Activated naive CD4-positive, alpha-beta T cell treated with anti-CD3 and anti-CD28 coated beads, Interleukin-2, amount 50 U/mL, for 24 hours (primary cell): Measurements from ENCODE around the gene SGSM1.
A peak's percentile ranks its signal among the peaks of the same experiment; 100 is the strongest.

Experiments used
- H3K27ac Mint-ChIP-seq: one replicate; pipeline ENCODE4 v1.8.0; 2021; ENCODE audit warnings: mild to moderate bottlenecking, mixed read lengths
- H3K27me3 Mint-ChIP-seq: one replicate; pipeline ENCODE4 v1.8.0; 2021; ENCODE audit warnings: mixed read lengths
- H3K36me3 Mint-ChIP-seq: one replicate; pipeline ENCODE4 v1.8.0; 2021; ENCODE audit warnings: mixed read lengths
- H3K4me1 Mint-ChIP-seq: one replicate; pipeline ENCODE4 v1.8.0; 2021; ENCODE audit warnings: mixed read lengths
- H3K4me3 Mint-ChIP-seq: one replicate; pipeline ENCODE4 v1.8.0; 2021; ENCODE audit warnings: mild to moderate bottlenecking, mixed read lengths
- H3K9me3 Mint-ChIP-seq: one replicate; pipeline ENCODE4 v1.8.0; 2021; ENCODE audit warnings: mixed read lengths

The SGSM1 gene

GRCh38 chr22:24791362-24791761 lies 14.6 kb upstream of the SGSM1 start:
- Mint-ChIP-seq H3K4me1 (no peaks in the 10 kb centered on the region), H3K4me3 (no peak overlapping the region), H3K9me3 (no peaks in the 10 kb centered on the region), H3K27ac (no peak overlapping the region), H3K27me3 (peaks cover 3% of the 10 kb centered on the region), H3K36me3 (no peaks in the 10 kb centered on the region)

GRCh38 chr22:24796056-24796455 lies 10.0 kb upstream of the SGSM1 start:
- Mint-ChIP-seq H3K4me1 (no peaks in the 10 kb centered on the region), H3K4me3 (no peak overlapping the region), H3K9me3 (no peaks in the 10 kb centered on the region), H3K36me3 (no peaks in the 10 kb centered on the region), H3K27me3 (no peaks in the 10 kb centered on the region), H3K27ac (no peak overlapping the region)

- Mint-ChIP-seq H3K4me1 (peaks cover 5% of the 10 kb centered on the region), H3K4me3 (no peak overlapping the region), H3K27ac (no peak overlapping the region), H3K27me3 (no peaks in the 10 kb centered on the region), H3K9me3 (no peaks in the 10 kb centered on the region), H3K36me3 (no peaks in the 10 kb centered on the region)
Observed at GRCh38 chr22:24796860-24797259, 9.2 kb upstream of the SGSM1 start.

DNA sequence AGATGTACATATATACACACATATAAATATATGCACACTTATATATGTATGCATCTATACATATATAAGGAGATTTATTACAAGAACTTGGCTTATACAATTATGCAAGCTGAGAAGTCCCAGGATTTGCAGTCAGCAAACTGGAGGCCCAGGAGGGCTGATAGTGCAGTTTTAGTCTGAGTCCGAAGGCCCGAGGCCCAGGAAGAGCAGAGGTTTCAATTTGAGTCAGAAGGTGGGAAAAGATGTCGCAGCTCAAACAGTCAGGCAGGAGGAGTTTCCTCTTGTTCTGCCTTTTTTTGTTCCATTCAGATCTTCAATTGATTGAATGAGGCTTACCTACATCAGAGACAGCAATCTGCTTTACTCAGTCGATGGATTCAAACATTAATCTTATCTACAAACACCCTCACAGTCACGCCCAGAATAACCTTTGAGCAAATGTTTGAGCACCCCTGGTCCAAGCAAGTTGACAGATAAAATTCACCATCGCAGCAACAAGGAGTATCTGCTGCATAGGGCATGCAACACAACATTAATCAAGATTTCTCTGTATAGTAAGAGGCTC lies 4.0 kb upstream of the SGSM1 start:
- Mint-ChIP-seq H3K27me3 (no peaks in the 10 kb centered on the region), H3K27ac (no peak overlapping the region), H3K4me1 (peaks cover 14% of the 10 kb centered on the region), H3K9me3 (no peaks in the 10 kb centered on the region), H3K4me3 (no peak overlapping the region), H3K36me3 (no peaks in the 10 kb centered on the region)

DNA sequence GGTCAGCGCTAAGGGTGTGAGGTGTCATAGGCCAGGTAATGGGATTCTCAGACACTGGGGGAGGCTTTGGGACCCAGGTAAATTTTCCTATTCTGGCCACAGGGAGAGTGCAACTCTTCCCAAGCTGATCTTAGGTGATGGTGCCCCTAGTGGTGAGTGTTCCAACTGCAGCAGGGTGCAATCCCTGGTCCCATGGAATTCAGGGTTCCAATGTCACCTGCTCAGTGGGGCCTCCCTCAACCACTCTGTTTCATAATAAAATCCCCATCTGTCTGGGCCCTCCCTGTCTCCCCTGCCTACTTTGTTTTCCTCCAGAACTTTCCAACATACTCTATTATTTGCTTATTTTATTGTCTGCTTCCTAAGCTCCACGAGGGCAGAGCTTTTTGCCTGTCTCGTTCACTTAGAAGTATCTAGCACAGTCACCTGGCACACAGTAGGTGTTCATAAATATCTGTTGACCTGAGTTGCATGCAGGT lies 2.9 kb upstream of the SGSM1 start:
- Mint-ChIP-seq H3K27me3 (no peaks in the 10 kb centered on the region), H3K36me3 (no peaks in the 10 kb centered on the region), H3K27ac (peak overlapping the region; percentile 19), H3K4me1 (peaks cover 19% of the 10 kb centered on the region), H3K4me3 (no peak overlapping the region), H3K9me3 (no peaks in the 10 kb centered on the region)

- Mint-ChIP-seq H3K4me3 (peak overlapping the region; percentile 47), H3K9me3 (no peaks in the 10 kb centered on the region), H3K27ac (no peak overlapping the region), H3K36me3 (no peaks in the 10 kb centered on the region), H3K4me1 (peaks cover 16% of the 10 kb centered on the region), H3K27me3 (no peaks in the 10 kb centered on the region)
Observed at GRCh38 chr22:24806663-24807001, 621 bp downstream of the SGSM1 start.

DNA sequence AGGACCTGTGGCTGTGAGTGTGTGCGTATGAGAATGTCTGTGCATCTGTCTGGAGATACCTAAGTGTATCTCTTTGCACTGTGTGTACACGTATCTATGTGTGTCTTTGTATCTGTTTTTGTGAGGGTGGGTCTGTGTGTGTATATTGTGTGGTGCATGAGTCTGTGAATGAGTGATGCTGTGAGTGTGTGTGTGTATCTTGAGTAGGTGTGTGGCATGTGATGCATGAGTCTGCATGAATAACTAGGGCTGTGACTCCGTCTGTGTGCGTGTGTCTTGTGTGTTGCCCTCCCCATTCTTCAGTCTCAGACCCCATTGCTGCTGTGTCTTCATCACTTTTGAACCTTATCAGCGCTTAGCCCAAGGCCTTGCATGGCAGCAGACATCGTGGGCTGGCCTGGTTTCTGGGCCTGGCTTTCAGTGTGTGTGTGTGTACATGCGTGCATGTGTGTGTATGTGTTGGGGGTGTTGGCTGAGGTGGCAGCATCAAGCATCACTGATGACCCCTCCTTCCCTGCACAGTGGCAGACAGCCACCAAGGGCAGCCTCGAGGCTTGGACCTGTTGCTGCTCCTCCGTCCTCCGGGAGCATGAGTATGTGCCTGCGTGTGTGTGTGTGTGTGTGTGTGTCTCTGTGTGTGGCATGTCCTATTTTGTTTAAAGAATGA lies 1.4 kb downstream of the SGSM1 start:
- H3K27me3 Mint-ChIP-seq: no peaks in the 10 kb centered on the region
- peak overlapping the region; percentile 37 for H3K4me3 Mint-ChIP-seq
- H3K27ac Mint-ChIP-seq: peak overlapping the region; percentile 51
- no peaks in the 10 kb centered on the region for H3K9me3 Mint-ChIP-seq
- peaks cover 10% of the 10 kb centered on the region for H3K4me1 Mint-ChIP-seq
- no peaks in the 10 kb centered on the region for H3K36me3 Mint-ChIP-seq

DNA sequence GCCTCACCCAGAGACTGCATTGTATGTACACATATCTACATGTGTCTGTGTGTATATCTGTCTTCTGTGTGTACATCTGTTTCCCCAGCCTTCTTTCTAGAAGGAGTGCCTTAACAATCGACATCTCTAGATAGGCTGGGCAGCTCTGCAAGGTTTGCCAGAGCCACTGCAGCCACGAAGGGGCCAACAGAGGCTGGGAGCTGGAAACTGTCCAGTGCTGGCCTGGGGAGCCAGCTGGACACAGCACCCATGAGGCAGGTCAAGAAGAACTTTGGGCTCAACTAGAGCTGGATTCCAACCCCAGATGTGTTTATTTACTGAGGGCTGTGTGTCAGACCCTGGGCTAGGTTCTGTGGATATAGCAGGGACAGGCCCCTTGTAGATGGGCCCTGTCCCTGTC lies 3.3 kb downstream of the SGSM1 start:
- H3K27ac Mint-ChIP-seq: no peak overlapping the region
- H3K4me1 Mint-ChIP-seq: peaks cover 5% of the 10 kb centered on the region
- H3K27me3 Mint-ChIP-seq: no peaks in the 10 kb centered on the region
- peaks cover 2% of the 10 kb centered on the region for H3K36me3 Mint-ChIP-seq
- H3K4me3 Mint-ChIP-seq: no peak overlapping the region
- no peaks in the 10 kb centered on the region for H3K9me3 Mint-ChIP-seq

DNA sequence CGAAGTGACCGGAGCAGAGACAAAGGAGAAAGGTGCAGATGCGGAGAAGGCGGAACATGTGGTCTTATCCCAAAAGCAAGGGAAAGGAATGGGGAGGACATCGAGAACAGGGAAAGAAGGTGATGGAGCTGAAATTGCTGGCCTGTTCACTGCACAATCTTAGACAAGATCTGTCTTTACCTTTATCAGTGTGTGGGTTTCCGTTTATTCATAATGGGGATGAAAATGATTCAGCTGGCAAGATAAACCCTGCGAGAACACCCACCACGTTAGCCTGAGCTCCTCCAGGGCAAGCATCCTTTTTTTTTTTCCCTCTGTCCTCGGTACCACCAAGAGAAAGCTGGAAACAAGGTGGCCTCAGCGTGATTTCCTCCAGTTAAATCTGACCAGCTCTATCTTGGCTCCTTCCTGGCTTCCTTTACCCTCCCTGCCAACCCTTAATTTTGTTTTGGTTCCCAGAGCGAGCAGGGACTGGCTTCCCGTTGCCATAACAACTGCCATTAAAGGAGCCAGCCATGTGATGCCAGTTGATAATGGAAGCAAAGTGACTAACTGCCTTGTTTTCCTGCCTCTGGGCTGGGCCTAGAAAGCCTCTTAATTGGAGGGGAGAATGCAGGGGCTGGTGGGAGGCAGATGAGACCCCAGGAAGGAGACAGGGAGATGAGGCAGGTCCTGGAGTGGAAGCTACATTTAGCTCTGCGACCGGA lies 4.2 kb downstream of the SGSM1 start:
- no peak overlapping the region for H3K27ac Mint-ChIP-seq
- H3K4me3 Mint-ChIP-seq: no peak overlapping the region
- H3K36me3 Mint-ChIP-seq: peaks cover 7% of the 10 kb centered on the region
- no peaks in the 10 kb centered on the region for H3K27me3 Mint-ChIP-seq
- no peaks in the 10 kb centered on the region for H3K9me3 Mint-ChIP-seq
- H3K4me1 Mint-ChIP-seq: peaks cover 5% of the 10 kb centered on the region

DNA sequence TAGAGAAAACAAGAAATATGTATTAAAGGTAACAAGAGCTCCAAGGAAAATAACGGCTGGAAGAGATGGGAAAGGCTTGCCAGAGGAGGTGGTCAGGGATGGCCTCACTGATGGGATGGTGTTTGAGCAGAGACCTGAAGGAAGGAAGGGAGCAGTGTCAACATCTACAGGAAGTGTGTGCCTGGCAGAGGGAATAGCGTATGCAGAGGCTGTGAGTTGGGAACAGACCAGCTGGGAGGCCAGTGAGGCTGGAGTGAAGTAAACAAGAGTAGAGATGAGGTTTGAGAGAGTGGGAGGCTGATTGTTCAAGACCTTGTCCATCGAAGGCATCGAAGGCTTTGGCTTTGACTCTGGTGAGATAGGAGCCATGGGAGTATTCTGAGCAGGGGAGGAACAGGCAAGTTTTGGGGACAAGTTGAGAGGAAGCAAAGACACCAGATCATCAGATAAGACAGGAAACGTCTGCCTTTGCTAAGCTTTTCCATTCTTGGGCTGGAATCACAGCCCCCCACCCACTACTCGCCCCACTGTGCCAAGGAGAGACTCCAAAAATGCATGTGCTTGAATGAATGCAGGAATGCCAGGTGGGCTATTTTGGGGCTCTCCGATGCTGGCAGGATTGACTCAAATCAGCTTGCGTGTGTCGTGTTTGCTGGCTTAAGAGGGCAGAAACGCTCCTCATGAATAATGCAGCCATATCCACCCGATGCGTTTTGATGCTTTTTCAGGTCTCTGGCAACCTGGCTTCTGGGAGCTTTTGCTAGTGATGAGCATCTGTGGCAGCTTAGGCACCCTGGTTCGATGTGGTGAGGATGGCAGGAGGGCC lies 7.2 kb downstream of the SGSM1 start:
- Mint-ChIP-seq H3K27ac (no peak overlapping the region), H3K27me3 (no peaks in the 10 kb centered on the region), H3K4me1 (no peaks in the 10 kb centered on the region), H3K36me3 (peaks cover 9% of the 10 kb centered on the region), H3K9me3 (no peaks in the 10 kb centered on the region), H3K4me3 (no peak overlapping the region)

GRCh38 chr22:24813861-24814770 lies 8.1 kb downstream of the SGSM1 start:
- Mint-ChIP-seq H3K36me3 (peaks cover 9% of the 10 kb centered on the region), H3K27ac (no peak overlapping the region), H3K27me3 (no peaks in the 10 kb centered on the region), H3K4me3 (no peak overlapping the region), H3K4me1 (no peaks in the 10 kb centered on the region), H3K9me3 (no peaks in the 10 kb centered on the region)

DNA sequence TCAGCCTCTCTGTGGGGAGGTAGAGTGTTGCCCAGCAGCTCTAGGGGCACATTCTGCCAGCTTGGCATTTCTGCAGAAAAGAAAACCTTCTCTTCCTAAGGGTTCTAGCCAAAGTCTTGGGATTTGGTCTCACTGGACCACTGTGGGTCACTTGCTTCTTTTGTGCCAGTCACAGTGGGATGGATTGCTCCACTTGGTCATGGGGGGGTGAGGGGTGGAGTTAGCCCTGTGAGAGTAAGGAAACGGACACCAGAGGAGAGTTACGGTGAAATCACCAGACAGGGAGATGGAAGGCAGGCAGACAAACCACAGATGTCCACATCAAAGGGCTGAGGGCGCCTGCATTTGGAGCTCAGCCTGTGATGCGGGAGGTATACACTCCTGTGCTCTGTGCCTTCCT lies 10.8 kb downstream of the SGSM1 start:
- no peak overlapping the region for H3K4me3 Mint-ChIP-seq
- H3K27me3 Mint-ChIP-seq: no peaks in the 10 kb centered on the region
- no peaks in the 10 kb centered on the region for H3K9me3 Mint-ChIP-seq
- peaks cover 9% of the 10 kb centered on the region for H3K36me3 Mint-ChIP-seq
- no peaks in the 10 kb centered on the region for H3K4me1 Mint-ChIP-seq
- H3K27ac Mint-ChIP-seq: no peak overlapping the region

DNA sequence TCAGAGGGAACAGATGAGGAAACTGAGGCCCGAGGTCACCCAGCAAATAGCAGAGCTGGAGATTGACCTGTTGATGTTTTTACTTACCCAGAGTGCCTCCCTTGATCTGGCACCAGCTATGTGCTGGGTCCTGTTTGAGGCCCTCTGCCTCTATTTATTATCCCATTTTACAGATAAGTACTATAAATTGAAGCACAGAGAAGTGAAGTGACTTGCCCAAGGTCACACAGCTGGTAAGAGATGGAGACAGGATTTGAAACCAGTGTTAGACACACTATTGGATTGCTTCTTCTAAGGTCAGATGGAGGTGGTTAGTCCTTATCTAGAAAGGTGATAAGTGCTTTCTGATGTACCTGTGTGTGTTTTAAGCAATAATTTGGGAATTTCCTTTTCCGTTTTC lies 13.5 kb downstream of the SGSM1 start:
- Mint-ChIP-seq H3K36me3 (peaks cover 7% of the 10 kb centered on the region), H3K4me3 (no peak overlapping the region), H3K27me3 (no peaks in the 10 kb centered on the region), H3K27ac (no peak overlapping the region), H3K4me1 (no peaks in the 10 kb centered on the region), H3K9me3 (no peaks in the 10 kb centered on the region)

GRCh38 chr22:24819911-24820461 lies 14.0 kb downstream of the SGSM1 start:
- Mint-ChIP-seq H3K9me3 (no peaks in the 10 kb centered on the region), H3K27ac (no peak overlapping the region), H3K4me1 (no peaks in the 10 kb centered on the region), H3K27me3 (no peaks in the 10 kb centered on the region), H3K36me3 (peaks cover 5% of the 10 kb centered on the region), H3K4me3 (no peak overlapping the region)

DNA sequence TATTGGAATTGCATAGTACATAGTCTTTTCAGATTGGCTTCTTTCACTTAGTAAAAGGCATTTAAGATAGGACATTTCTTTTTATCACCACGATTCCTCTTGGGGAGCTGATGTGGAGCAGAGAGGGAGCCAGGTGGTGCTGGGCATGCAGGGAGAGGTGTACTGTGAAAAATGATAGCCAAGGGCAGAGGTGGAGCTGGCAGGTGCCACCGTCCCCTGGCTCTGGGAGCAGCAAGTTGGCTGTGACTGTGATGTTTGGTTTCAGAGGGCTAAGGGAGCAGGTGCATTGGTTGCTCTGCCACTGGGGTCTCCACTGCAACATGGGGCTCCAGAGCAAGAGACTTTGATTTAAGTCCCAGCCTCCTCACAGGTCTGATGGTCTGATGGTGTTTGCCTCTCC lies 16.5 kb downstream of the SGSM1 start:
- Mint-ChIP-seq H3K4me1 (no peaks in the 10 kb centered on the region), H3K27ac (no peak overlapping the region), H3K9me3 (no peaks in the 10 kb centered on the region), H3K27me3 (no peaks in the 10 kb centered on the region), H3K4me3 (no peak overlapping the region), H3K36me3 (no peaks in the 10 kb centered on the region)
